ENCODE measurements around the gene SLC30A4. TPM values are rescaled to one million over a fixed set of nuclear protein-coding genes. Genes with fewer than 3 reads are reported as not detected.

Gene SLC30A4
- total RNA-seq, 1 donor from 2014 or later = 2.7 TPM

- Mint-ChIP-seq H3K4me1 (peaks cover 29% of the 10 kb centered on the region), H3K4me3 (no peak overlapping the region), H3K36me3 (ENCODE audit: low read depth) (no peaks in the 10 kb centered on the region), H3K27ac (ENCODE audit: unreplicated experiment) (peak overlapping the region; percentile 78), H3K9me3 (no peaks in the 10 kb centered on the region), H3K27me3 (ENCODE audit: low read depth) (peaks cover 2% of the 10 kb centered on the region)
- peak; percentile 10 for DNase-seq (ENCODE audit: low read depth, low spot score)
- TF ChIP-seq, protein P1, sequence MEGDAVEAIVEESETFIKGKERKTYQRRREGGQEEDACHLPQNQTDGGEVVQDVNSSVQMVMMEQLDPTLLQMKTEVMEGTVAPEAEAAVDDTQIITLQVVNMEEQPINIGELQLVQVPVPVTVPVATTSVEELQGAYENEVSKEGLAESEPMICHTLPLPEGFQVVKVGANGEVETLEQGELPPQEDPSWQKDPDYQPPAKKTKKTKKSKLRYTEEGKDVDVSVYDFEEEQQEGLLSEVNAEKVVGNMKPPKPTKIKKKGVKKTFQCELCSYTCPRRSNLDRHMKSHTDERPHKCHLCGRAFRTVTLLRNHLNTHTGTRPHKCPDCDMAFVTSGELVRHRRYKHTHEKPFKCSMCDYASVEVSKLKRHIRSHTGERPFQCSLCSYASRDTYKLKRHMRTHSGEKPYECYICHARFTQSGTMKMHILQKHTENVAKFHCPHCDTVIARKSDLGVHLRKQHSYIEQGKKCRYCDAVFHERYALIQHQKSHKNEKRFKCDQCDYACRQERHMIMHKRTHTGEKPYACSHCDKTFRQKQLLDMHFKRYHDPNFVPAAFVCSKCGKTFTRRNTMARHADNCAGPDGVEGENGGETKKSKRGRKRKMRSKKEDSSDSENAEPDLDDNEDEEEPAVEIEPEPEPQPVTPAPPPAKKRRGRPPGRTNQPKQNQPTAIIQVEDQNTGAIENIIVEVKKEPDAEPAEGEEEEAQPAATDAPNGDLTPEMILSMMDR (conservative IDR thresholded peaks at IDR 0.05) = no peak
Measured at GRCh38 chr15:45456212-45457106, 66.1 kb downstream of the SLC30A4 start.

DNA sequence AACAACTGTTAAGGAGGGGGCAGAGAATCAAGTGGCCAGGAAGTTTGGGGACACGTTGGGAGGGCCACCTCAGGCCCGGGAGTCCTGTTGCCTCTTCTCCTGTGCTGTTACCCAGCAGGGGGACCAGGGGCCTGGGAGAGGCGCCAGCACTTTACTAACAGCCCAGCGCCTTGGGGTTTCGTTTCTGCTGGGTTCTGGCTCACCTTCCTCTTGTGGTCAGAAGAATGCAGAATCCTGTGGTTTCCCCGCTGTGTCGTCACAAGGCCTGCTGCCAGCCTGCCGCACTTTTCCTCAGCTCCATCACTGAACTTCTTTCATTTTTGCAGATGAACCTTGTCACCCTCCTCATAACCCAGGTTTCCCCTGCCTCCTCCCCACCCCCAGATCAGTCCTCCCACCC is 67.7 kb downstream of the SLC30A4 start:
- TF ChIP-seq, protein P1 (conservative IDR thresholded peaks at IDR 0.05) = no peak
- Mint-ChIP-seq H3K9me3 (no peaks in the 10 kb centered on the region), H3K27me3 (ENCODE audit: low read depth) (no peaks in the 10 kb centered on the region), H3K4me3 (no peak overlapping the region), H3K4me1 (peaks cover 29% of the 10 kb centered on the region), H3K36me3 (ENCODE audit: low read depth) (no peaks in the 10 kb centered on the region), H3K27ac (ENCODE audit: unreplicated experiment) (peak overlapping the region; percentile 50)
- no peak for DNase-seq (ENCODE audit: low read depth, low spot score)

GRCh38 chr15:45451265-45451664 is 71.3 kb downstream of the SLC30A4 start:
- TF ChIP-seq, protein P1 (conservative IDR thresholded peaks at IDR 0.05) = no peak
- H3K4me1 Mint-ChIP-seq = peaks cover under 1% of the 10 kb centered on the region
- no peaks in the 10 kb centered on the region for H3K27me3 Mint-ChIP-seq (ENCODE audit: low read depth)
- DNase-seq (ENCODE audit: low read depth, low spot score) = no peak
- H3K36me3 Mint-ChIP-seq (ENCODE audit: low read depth) = no peaks in the 10 kb centered on the region
- no peak overlapping the region for H3K27ac Mint-ChIP-seq (ENCODE audit: unreplicated experiment)
- no peaks in the 10 kb centered on the region for H3K9me3 Mint-ChIP-seq
- H3K4me3 Mint-ChIP-seq = no peak overlapping the region

GRCh38 chr15:45449916-45450867 is 72.4 kb downstream of the SLC30A4 start:
- Mint-ChIP-seq H3K27me3 (ENCODE audit: low read depth) (no peaks in the 10 kb centered on the region), H3K27ac (ENCODE audit: unreplicated experiment) (no peak overlapping the region), H3K9me3 (no peaks in the 10 kb centered on the region), H3K4me3 (no peak overlapping the region), H3K36me3 (ENCODE audit: low read depth) (no peaks in the 10 kb centered on the region), H3K4me1 (no peaks in the 10 kb centered on the region)
- TF ChIP-seq, protein P1 (conservative IDR thresholded peaks at IDR 0.05) = no peak
- DNase-seq (ENCODE audit: low read depth, low spot score) = no peak

- no peak for DNase-seq (ENCODE audit: low read depth, low spot score)
- no peaks in the 10 kb centered on the region for H3K9me3 Mint-ChIP-seq
- H3K4me1 Mint-ChIP-seq = no peaks in the 10 kb centered on the region
- TF ChIP-seq, protein P1 (conservative IDR thresholded peaks at IDR 0.05) = no peak
- no peak overlapping the region for H3K4me3 Mint-ChIP-seq
- no peak overlapping the region for H3K27ac Mint-ChIP-seq (ENCODE audit: unreplicated experiment)
- no peaks in the 10 kb centered on the region for H3K36me3 Mint-ChIP-seq (ENCODE audit: low read depth)
- H3K27me3 Mint-ChIP-seq (ENCODE audit: low read depth) = no peaks in the 10 kb centered on the region
Measured at GRCh38 chr15:45449395-45449794, 73.2 kb downstream of the SLC30A4 start.
